Gastroesophageal sphincter (tissue), 4 donors: Measurements from ENCODE around the gene CERK. TPM values are rescaled to one million over a fixed set of nuclear protein-coding genes. Genes with fewer than 3 reads are reported as not detected.
A peak's percentile ranks its signal among the peaks of the same experiment; 100 is the strongest.

Source experiments
- ATAC-seq: fragments of 150-250 bp; one replicate; pipeline ENCODE4 v1.9.1; 2016; ENCODE audit warnings: mild to moderate bottlenecking, moderate library complexity
- H3K27ac ChIP-seq, 4 donors: fragments of 200-600 bp; sonication (generic) in 3 of 4; 1 replicate in 3 of 4; 2 replicates in 1 of 4; pipeline ENCODE4 v1.5.1; 2016 to 2019
- H3K27me3 ChIP-seq: fragments of 200-600 bp; sonication (generic); one replicate; pipeline ENCODE4 v1.5.1; 2019
- H3K36me3 ChIP-seq, 2 donors: fragments of 200-600 bp; sonication (generic); one replicate each; pipeline ENCODE4 v1.5.1; 2019; ENCODE audit warnings: control low read depth in 1 of 2
- H3K4me1 ChIP-seq, 3 donors: fragments of 200-600 bp; sonication (generic); 1 replicate in 2 of 3; 2 replicates in 1 of 3; pipeline ENCODE4 v1.5.1; 2016 to 2019; ENCODE audit warnings: control low read depth in 2 of 3
- H3K4me3 ChIP-seq, 2 donors: fragments of 200-600 bp; sonication (generic); one replicate each; pipeline ENCODE4 v1.5.1; 2019; ENCODE audit warnings: mild to moderate bottlenecking in 1 of 2, moderate library complexity in 1 of 2
- H3K9me3 ChIP-seq, 3 donors: fragments of 200-600 bp; sonication (generic); one replicate each; pipeline ENCODE4 v1.5.1; 2017 to 2019; ENCODE audit warnings: control low read depth in 2 of 3
- CTCF ChIP-seq, 4 experiments: fragments of 200-600 bp in 2 of 4; fragments of 450-650 bp in 2 of 4; sonication (generic) in 1 of 4; IDR thresholded peaks; one replicate each; pipeline ENCODE4 v1.5.1; 2017 to 2019; ENCODE audit warnings: antibody characterized with exemption in 4 of 4, mild to moderate bottlenecking in 2 of 4, moderate library complexity in 2 of 4
- EP300 ChIP-seq: sonication (generic); formaldehyde crosslinking; IDR thresholded peaks from one replicate; pipeline ENCODE4 v1.6.1; 2017; ENCODE audit warnings: antibody characterized with exemption, mild to moderate bottlenecking
- POLR2A ChIP-seq, 2 donors: fragments of 450-650 bp; IDR thresholded peaks; one replicate each; pipeline ENCODE4 v1.6.1; 2017; ENCODE audit warnings: antibody characterized with exemption in 2 of 2, mild to moderate bottlenecking in 2 of 2, moderate library complexity in 1 of 2
- POLR2AphosphoS5 ChIP-seq: sonication (generic); formaldehyde crosslinking; IDR thresholded peaks from one replicate; pipeline ENCODE4 v1.6.1; 2017; ENCODE audit warnings: antibody characterized with exemption
- WGBS, 2 donors: methylation state at CpG; one replicate each; pipeline ENCODE4 v1.1.5; 2018; ENCODE audit warnings: low coverage in 1 of 2; 5-methylcytosine and 5-hydroxymethylcytosine counted together
- total RNA-seq, 4 donors: library from RNA; depleted of rRNA; stranded (reverse); fragments of >200 nt; gene quantifications; one replicate each; pipeline ENCODE4 v1.1.0, GENCODE V29; 2016

The CERK gene
- total RNA-seq, 4 donors from 2014 or later, result 44.6 to 55.9 (median 45.6) TPM

- WGBS, 2 donors, result 54 to 70% methylated on average over 2 to 7 of the region's 15 CpGs
- no peak for TF ChIP-seq CTCF (IDR thresholded peaks at IDR 0.05)
- TF ChIP-seq POLR2AphosphoS5, result no peak
- no peak for TF ChIP-seq EP300
- TF ChIP-seq POLR2A (IDR thresholded peaks at IDR 0.05), result no peak
- Histone ChIP-seq H3K4me3 (no peak overlapping the region), H3K9me3 (no peaks in the 10 kb centered on the region), H3K27ac (no peak overlapping the region), H3K4me1 (peaks cover 0 to 32% (median 0%) of the 10 kb centered on the region in 3 donors), H3K27me3 (no peaks in the 10 kb centered on the region), H3K36me3 (peaks cover 0 to 81% of the 10 kb centered on the region in 2 donors)
- ATAC-seq, result no peak
Observed at GRCh38 chr22:46687048-46687444, 51.0 kb downstream of the CERK start.

DNA sequence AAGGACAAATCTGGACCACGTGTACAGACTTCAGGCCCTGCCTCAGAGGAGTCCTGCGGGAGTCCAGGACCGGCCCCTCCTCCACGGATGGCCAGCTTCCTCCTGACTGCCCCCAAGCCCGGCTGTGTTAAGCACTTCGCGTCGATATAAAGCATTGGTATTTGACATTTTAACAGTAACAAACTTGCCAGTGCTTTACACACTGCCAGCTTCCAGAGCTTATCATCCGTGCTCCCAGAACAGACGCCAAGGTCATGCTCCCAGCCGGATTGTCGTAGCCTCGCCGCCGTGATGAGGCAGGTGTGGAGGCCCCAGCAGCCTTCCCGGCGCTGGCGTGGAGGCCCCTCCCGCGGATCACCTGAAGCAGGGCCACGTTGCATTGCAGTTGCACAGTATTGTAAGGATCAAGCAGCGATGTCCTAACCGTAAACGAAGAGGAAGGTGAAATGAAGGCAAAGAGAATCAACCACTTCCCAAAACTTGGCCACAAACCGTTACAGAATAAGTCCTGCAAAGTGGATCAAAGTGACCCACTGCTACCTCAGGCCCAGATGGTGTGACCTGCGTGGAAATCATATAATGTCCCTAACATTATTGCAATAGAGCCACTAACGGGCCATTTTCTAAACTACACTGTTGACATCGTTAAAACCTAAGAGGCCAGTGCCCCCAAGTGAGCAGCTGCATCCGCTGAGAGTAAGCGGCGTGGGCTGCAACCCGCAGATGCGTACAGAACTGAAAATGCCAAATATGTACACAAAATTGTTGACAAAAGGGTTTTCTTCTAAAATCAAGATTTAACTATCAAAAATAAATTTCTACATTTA lies 51.6 kb downstream of the CERK start:
- 79 to 91% methylated on average over 13 to 18 of the region's 33 CpGs for WGBS, 2 donors
- Histone ChIP-seq H3K27me3 (no peaks in the 10 kb centered on the region), H3K36me3 (peaks cover 0 to 78% of the 10 kb centered on the region in 2 donors), H3K4me3 (no peak overlapping the region), H3K9me3 (no peaks in the 10 kb centered on the region), H3K4me1 (peaks cover 0 to 32% (median 0%) of the 10 kb centered on the region in 3 donors), H3K27ac (peak overlapping the region in 3 of 4 donors; percentile 36 to 49 (median 48))
- TF ChIP-seq POLR2A (IDR thresholded peaks at IDR 0.05) (no peak), EP300 (no peak), POLR2AphosphoS5 (no peak), CTCF (IDR thresholded peaks at IDR 0.05) (no peak)
- no peak for ATAC-seq

GRCh38 chr22:46684706-46685105 lies 53.3 kb downstream of the CERK start:
- peak overlapping the region in 3 of 4 donors; percentile 8 to 69 (median 48) for H3K27ac ChIP-seq
- WGBS, 2 donors, result 86% methylated on average over 5 of the region's 10 CpGs; no CpG with 5 or more reads in 1 of the 2 donors
- TF ChIP-seq POLR2AphosphoS5 (no peak), EP300 (no peak), POLR2A (IDR thresholded peaks at IDR 0.05) (no peak), CTCF (IDR thresholded peaks at IDR 0.05) (no peak)
- H3K4me3 ChIP-seq, result no peak overlapping the region
- no peaks in the 10 kb centered on the region for H3K27me3 ChIP-seq
- ATAC-seq, result no peak
- peaks cover 0 to 38% (median 3%) of the 10 kb centered on the region in 3 donors for H3K4me1 ChIP-seq
- no peaks in the 10 kb centered on the region for H3K9me3 ChIP-seq
- H3K36me3 ChIP-seq, result peaks cover 0 to 61% of the 10 kb centered on the region in 2 donors

DNA sequence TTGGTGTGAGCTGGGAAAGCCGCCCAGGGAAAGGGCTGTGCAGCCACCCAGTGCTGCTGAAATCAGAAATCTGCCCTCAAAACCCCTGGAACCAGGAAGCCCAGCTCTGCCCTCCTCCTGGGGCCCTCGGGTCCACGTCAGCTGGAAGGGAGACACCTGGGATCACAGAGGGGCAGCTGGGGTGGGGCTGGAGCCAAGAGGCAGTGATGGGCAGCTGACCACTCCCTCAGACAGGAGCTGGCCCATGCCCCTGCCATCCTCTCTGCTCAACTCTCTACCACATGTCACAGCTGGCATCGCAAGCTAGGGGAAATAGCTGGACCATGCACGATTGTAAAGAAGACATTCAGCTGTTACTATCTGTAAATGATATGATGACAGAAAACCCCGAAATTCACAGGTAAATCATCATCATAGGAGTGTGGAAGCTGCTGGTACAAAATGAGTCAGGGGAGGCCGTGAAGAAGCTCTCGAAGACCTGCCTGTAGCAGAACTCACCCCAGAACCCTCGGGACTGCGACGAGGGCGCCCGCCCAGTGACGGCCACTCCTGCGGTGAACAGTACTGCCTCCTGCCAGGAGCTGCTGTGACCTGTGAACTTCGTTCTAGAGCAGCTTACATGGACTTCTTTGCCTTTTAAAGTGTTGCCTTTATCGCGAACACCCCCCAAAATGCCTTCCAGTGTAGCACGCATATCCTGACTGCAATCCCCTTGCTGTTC lies 55.9 kb downstream of the CERK start:
- TF ChIP-seq CTCF (IDR thresholded peaks at IDR 0.05) (no peak), POLR2A (IDR thresholded peaks at IDR 0.05) (no peak), POLR2AphosphoS5 (no peak), EP300 (no peak)
- no peaks in the 10 kb centered on the region for H3K27me3 ChIP-seq
- H3K9me3 ChIP-seq, result no peaks in the 10 kb centered on the region
- no peak overlapping the region for H3K27ac ChIP-seq
- peaks cover 0 to 45% (median 13%) of the 10 kb centered on the region in 3 donors for H3K4me1 ChIP-seq
- H3K4me3 ChIP-seq, result no peak overlapping the region
- ATAC-seq, result no peak
- H3K36me3 ChIP-seq, result peaks cover 0 to 48% of the 10 kb centered on the region in 2 donors
- WGBS, 2 donors, result 89 to 98% methylated on average over 11 of the region's 19 CpGs
